Right renal pelvis (tissue), 4 donors: Measurements from ENCODE around the gene SORL1-AS1. TPM values are rescaled to one million over a fixed set of nuclear protein-coding genes. Genes with fewer than 3 reads are reported as not detected.

Source experiments
- DNase-seq, 4 donors: peaks; one replicate each; pipeline ENCODE4 v3.0.0-alpha.2; 2013; ENCODE audit warnings: low read depth in 4 of 4, low spot score in 3 of 4, missing footprints in 1 of 4
- polyA plus RNA-seq, 4 donors: library from polyadenylated mRNA; unstranded; fragments of 120-200 nt; gene quantifications; one replicate each; pipeline ENCODE4 v1.2.1, GENCODE V29; 2013; ENCODE audit not compliant: insufficient read length in 4 of 4

SORL1-AS1 gene

GRCh38 chr11:121406291-121406690, 46.5 kb downstream of the SORL1-AS1 start:
- DNase-seq = no peak

- no peak for DNase-seq
These were observed 47.1 kb downstream of the SORL1-AS1 start for GRCh38 chr11:121405646-121406045.

- DNase-seq = no peak
These were observed 58.0 kb downstream of the SORL1-AS1 start for GRCh38 chr11:121394785-121395184.

- no peak for DNase-seq
These were observed 58.9 kb downstream of the SORL1-AS1 start for GRCh38 chr11:121393855-121394254.

GRCh38 chr11:121391914-121392313, 60.9 kb downstream of the SORL1-AS1 start:
- no peak for DNase-seq

GRCh38 chr11:121389651-121390050, 63.1 kb downstream of the SORL1-AS1 start:
- no peak for DNase-seq

Other genes starting within 250 kb of the SORL1-AS1 start
- 10 to 100 TPM; 55.8 to 74.0 (median 69.3) TPM for gene SC5D, start 160.2 kb downstream of the SORL1-AS1 start, polyA plus RNA-seq
- gene SORL1, start 653 bp downstream of the SORL1-AS1 start, polyA plus RNA-seq = 10 to 100 TPM; 34.3 to 63.0 (median 35.5) TPM